Daoy (cell line): ENCODE results near the gene TRAPPC10. TPM values are rescaled to one million over a fixed set of nuclear protein-coding genes. Genes with fewer than 3 reads are reported as not detected.

ENCODE experiments used
- DNase-seq: peaks from one replicate; pipeline ENCODE4 v3.0.0-alpha.2; 2015; ENCODE audit warnings: low read depth
- total RNA-seq: library from RNA; depleted of rRNA; stranded (reverse); fragments of >200 nt; shearing (Covaris generic); gene quantifications from 2 replicates; pipeline ENCODE4 v1.2.3, GENCODE V29; 2014

TRAPPC10 gene
- total RNA-seq, 1 experiment from 2014 or later, result 26.0 TPM

DNA sequence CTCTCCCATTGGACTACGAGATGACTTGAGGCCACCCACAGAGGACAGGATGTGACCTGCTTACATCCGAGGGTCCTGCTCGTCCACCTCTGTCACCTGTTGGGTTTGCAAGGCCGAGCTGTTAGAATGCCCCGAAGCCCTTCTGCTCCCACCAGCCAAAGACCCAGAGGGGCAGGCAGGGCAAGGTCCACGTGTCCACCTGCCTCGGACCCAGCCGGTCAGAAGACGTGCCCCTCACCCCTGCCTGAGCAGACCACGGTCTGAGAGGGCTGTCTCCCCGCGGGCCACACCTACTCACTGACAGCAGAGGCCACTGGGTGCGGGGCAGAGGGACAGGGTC lies 30.3 kb upstream of the TRAPPC10 start:
- DNase-seq, result no peak

DNA sequence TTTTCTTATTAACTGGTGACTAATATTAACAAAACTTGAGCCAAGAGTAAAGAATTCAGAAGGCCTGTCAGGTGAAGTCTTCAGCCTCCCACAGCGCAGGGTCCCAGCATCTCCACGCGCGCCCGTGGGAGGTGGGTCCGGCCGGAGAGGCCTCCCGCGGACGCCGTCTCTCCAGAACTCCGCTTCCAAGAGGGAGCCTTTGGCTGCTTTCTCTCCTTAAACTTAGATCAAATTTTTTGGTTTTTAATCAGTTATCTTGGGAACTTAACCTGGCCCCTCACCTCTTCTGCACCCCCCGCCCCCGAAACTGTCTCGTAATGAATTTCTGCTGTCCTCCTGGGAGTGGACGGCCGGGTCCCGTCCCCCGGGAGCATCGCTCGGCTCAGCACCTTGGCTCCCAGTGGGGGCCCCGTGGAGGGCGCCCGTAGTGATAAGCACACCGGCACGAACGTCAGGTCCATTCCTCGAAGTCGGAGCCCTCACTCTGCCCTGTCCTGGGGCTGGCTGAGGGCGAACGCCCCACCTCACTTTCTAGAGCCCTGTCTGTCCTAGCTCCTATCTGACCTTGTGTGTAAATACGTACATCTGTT lies 29.5 kb upstream of the TRAPPC10 start:
- no peak for DNase-seq

- DNase-seq, result no peak
These were observed 28.7 kb upstream of the TRAPPC10 start for GRCh38 chr21:43983390-43983789.

DNA sequence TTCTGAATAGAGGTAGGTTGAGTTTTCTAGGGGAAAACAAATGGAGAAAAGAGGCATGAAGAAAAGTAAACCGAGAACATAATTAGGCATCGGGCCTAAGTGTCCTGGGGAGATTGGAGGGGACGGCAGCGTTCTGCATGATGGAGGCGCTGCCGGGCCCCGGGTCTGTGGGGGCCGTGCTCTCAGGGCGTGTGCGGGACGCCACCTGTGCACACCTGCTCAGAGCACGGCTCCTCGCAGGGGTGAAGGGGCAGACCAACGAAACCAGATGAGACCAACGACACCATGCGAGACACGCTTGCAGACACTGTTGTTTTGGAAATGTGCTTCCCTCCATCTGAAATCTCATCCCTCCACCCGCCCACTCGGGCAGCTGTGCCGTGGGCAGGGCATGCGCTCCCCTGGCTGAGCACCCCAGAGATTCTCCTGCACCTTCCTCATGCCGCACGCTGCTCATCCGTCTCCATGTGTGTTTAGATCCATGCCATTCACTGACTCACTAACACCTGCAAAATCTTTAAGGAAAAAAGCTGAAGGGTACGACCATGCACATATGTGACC lies 28.2 kb upstream of the TRAPPC10 start:
- DNase-seq, result no peak

DNA sequence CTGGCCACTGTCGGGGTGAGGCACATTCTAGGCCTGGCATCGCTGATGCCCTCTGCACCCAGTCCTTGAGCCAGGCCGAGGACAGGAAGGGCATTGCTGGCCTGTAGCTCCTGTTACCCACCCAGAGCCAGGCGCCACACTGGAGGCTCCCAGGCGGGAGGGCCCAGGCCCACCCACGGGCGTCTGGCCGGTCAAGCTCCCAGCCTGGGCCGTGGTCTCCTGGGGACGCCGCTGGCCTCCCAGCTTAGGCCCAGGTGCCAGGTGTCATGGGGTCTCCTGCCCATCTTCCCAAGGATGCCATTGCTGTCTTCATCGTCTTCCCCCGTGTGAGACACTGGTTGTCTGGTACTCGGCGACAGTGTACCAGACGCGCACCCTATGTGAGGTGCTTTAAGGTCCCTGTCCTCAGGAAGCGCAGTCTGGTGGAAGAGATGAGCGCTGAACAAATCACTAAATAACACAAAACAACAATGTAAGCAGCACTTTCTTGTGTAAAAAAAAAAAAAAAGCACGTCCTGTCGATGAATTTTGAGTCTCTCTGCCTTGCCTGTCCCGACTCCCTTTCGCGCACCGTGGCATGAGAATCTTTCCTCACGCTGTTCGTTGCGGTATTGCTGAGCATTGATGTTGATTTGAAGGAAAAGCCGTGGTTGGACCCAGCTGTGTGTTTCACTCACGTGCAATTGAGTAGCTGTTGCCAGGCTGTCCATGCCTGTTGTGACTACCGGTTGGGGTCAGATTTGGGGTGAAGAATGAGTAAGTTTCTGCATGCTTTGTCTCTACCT lies 27.0 kb upstream of the TRAPPC10 start:
- DNase-seq, result no peak

DNA sequence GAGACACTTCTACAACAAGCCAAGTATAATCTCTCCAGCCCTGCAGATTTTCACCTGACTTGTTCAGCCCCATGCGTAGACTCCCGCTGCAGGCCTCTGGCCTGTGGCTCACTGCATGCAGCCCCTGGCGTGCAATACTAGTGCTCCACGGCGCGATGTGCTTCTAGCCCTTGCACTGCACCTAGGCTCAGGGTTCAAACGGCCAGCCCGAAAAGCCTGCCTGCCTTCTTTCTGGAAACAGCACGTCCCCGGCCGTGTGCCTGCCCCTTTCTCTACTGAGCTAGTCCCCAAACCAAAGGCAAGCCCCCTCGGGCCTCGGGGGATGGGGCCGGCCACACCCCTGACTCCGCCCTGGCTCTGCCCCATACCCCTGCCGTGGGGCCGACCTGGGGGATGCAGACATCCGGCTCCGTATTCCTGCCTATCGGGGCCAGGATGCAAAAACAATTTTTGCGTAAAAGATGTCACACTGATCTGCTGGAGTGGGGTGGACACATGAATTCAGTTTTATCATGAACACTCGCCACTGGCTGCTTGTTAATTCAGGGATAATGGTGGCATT lies 26.3 kb upstream of the TRAPPC10 start:
- no peak for DNase-seq

DNA sequence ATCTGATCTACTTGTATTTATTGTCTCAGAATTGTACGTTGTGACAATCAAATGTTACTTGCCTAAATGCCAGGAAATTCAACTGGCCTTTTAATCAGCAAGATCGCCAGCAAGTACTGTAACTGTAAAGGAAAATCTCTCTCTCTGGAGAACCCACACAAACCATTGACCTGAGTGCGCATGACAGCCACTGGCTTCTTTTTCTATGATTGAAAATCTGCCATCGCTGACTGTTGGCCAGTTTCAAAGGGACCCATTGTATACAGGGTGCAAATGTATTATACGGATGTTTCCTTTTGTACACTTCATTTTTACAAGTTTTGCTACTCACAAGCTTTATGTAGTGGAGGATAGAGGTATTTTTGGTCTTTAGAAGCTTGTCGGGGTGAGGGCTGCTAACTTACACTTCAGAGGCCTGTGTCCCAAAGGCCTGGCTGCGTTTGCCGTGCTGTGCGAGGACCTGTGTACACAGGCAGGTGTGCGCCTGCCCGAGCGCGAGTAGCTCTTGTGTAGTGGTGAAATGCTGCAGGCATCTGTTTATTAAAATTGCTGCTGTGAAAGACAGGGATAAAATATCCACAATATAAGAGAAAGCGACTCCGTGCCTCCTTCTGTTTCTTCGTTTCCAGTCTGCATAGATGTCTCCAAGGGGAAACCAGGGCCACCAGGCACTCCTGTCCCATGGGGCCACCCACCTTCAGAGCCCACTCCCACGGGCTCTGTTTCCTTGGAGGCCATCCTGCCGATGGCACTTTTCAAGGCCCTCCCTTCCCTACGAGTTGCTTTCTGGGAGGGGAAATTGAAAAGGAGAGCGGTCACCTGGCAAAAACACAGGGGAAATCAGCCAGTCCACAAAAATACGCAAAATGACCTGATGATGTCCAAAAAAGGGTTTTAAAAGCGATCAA lies 25.3 kb upstream of the TRAPPC10 start:
- DNase-seq, result no peak

GRCh38 chr21:43987509-43987908 lies 24.6 kb upstream of the TRAPPC10 start:
- DNase-seq, result no peak

DNA sequence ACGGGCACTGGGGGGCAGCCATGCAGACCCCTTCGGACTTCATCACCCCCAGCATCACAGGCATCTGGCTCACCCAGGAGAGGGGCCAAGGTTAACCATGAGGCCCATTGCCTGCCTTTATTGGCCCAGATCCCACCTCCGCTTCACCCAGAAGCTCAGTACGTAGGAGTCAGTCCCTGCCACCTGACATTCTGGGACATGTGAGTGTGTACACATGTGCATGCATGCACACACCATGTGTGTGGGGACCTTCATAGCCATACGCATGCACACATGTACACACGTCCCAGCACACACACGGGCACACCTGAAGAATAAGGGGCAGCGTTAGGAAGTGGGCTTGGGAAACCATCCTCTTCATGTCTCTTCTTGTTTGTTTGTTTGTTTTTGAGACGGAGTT lies 24.1 kb upstream of the TRAPPC10 start:
- DNase-seq, result no peak

DNA sequence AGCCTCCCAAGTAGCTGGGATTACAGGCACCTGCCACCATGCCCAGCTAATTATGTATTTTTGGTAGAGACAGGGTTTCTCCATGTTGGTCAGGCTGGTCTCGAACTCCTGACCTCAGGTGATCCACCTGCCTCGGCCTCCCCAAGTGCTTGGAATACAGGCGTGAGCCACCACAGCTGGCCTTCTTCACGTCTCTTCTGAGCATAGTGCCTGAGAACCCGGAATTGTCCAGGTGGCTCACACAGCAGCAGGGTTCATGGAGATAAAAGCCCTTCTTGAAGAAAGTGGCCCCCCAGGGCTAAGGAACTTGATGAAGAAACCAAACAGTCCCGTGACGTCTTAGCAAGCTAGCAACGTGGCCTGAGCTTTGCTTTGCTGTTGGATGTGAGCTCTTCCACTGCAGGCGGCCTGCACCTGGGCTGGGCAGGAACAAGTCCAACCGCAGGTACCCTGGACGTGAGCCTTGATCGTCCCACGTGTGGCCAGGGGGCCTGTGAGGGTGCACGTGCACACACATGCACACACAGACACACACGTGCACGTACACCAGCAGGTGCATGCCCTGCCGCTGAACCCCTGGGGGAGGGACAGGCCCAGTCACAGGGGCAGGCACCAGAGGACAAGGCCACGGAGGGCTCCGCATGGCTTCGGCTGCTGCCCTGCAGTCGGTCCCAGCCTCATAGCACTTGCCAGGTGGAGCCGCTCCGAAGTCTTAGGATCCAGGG lies 23.4 kb upstream of the TRAPPC10 start:
- DNase-seq, result no peak

GRCh38 chr21:43989401-43989800 lies 22.7 kb upstream of the TRAPPC10 start:
- DNase-seq, result no peak

DNA sequence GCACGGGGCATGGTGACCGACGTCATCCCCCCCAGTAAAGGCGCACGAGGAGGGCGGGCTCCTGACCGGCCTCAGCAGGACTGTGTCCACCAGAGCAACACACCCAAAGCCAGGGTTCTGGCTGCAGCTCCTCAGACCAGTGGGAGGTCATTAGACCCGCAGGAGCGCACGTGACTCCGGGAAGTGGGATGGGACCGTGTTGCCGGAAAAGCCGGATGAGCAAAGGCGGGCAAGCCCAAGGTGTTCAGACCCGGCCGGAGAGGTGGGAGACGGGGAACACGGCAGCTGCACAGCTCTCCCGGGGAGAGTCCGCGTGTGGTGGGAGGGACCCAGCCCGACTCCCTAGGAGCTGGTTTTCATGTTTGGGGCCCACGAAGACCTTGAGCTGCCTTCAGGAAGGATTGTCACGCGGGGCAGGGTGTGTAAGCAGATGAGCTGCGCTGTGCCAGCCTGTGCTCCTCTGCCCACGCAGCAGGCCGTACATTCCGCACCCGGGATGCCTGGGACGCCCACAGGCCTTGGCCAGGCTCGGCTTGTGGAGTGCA lies 20.6 kb upstream of the TRAPPC10 start:
- DNase-seq, result no peak

- DNase-seq, result no peak
These were observed 20.0 kb upstream of the TRAPPC10 start for GRCh38 chr21:43992121-43992520.

DNA sequence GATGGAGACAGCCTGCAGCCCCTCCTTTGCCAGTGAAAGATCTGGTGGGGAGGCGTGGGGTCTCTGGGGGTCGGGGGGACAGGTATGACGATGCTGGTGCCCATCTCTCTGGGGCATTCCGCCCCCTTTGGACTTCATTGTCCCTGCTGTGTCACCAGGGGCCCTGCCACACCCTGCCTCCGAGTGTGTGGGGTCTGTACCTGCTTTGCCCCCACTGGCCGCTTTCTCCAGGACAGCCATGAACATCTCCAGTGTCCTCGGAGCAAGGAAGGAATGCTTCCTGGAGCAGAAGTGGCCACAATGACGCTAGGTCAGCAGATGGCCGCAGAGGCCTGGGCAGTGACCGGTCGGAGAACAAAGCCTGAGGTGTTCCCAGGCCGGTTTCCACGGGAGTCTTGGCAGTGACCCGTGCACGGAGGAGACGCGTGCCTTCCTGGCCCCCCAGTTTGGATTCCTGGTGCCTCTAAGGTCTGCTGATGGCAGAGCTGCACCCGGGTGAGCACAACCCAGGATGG lies 18.6 kb upstream of the TRAPPC10 start:
- DNase-seq, result no peak

DNA sequence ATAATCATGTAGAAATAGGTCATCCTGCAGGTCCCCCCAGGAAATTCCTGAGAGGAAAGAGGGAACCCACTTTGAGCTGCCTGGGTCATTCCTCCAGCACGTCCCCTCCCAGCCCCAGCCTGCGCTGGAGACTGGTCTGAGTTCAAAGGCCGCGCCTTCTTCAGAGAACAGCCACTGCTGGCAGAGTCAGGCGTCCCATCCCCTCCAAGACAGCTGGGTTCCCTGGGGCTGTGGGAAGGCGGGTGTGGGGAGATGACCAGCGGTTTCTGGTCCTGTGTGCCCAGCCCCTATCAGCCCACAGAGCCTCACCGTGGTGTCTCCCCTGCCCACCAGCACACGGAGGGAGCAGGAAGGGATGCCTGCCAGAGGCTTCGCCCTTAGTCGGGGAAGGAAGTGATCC lies 18.0 kb upstream of the TRAPPC10 start:
- DNase-seq, result no peak

- no peak for DNase-seq
These were observed 17.5 kb upstream of the TRAPPC10 start for GRCh38 chr21:43994646-43995045.

DNA sequence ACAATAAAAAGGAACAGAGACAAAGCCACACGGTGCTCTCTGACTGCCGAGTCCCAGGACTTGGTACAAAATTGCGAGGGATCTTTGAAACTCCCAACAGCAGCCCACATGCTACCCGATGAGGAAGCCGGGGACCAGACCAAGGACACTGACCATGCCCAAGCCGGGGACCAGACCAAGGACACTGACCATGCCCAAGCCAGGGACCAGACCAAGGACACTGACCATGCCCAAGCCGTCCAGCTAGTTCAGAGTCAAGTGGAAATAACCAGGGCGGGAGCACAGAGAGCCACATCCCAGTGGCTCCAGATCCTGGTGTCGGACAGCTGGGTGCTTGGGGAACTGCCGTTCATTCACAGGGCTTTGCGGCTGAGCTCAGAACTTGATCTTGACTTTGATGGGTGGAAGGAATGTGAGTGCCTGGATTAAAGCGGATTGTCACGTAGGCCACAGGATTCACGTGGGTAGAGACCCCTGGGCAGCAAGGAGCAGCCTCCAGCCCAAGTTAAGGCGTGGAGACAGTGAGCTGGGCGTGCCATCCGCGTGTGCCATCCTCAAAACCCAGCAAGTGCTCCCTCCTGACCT lies 16.5 kb upstream of the TRAPPC10 start:
- no peak for DNase-seq

DNA sequence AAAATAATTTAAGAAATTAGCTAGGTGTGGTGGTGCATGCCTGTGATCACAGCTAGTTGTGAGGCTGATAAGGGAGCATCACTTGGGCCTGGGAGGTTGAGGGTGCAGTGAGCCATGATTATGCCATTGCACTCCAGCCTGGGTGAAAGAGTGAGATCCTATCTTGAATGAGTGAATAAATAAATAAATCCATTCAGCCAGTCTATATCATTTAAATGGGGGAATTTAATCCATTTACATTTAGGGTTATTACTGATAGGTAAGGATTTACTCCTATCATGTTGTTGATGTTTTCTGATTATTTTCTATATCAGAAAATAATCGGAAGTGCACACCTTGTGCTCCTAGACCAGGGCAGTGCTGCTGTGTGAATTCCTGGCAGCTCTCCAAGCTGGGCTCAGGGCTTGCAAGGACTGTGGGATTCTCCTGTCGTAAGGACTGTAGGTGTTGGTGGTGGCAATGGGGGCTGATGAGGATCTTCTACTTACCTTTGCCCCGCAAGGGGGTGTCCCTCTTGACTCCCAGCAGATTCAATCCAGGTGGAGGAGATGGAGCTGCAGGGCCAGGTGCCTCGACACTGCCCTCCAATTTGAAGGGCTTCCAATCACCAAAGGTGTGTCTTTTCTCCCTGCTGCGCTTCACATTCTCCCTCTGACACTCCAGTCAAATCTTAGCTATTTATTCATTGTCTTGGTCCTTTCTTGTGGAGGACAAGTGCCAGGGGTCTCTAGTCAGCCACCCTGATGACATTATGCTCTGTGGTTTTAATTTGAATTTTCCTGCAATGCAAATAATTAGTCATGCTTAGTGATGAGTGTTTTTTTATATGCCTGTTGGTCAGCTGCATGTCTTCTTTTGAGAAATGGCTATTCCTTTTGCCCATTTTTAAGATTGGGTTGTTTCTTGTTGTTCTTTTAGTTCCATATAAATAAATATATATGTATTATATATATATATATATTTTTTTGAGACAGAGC lies 14.1 kb upstream of the TRAPPC10 start:
- no peak for DNase-seq

GRCh38 chr21:44000360-44000759 lies 11.7 kb upstream of the TRAPPC10 start:
- DNase-seq, result no peak
